H1 (cell line): ENCODE measurements around the gene GZMM. TPM values are rescaled to one million over a fixed set of nuclear protein-coding genes. Genes with fewer than 3 reads are reported as not detected.
A peak's percentile ranks its signal among the peaks of the same experiment; 100 is the strongest.

Experiments
- CTCF ChIA-PET: fragments of 300-600 bp; sonication (Branson Sonifier 250); formaldehyde crosslinking; loops from one replicate; lab custom pipeline; 2021; ENCODE audit not compliant: partially characterized antibody; lab: Charles Lee
- POLR2A ChIA-PET: fragments of 300-600 bp; sonication (Branson Sonifier 250); formaldehyde crosslinking; loops from one replicate; lab custom pipeline; 2021; ENCODE audit warnings: inconsistent platforms; ENCODE audit not compliant: partially characterized antibody; lab: Charles Lee
- DNase-seq, 2 experiments: peaks; one replicate each; pipeline versions ENCODE4 v3.0.0 to v3.0.0-alpha.2; 2010 to 2022; ENCODE audit warnings: low spot score in 2 of 2, low read depth in 1 of 2, mixed read lengths in 1 of 2
- FAIRE-seq: peaks from 2 replicates; lab custom pipeline; 2011; peaks lifted over from hg19 to GRCh38; lab: Jason Lieb, UNC
- H2AFZ ChIP-seq: 2 replicates; pipeline ENCODE4 v1.8.1; 2012; ENCODE audit warnings: low read length, inconsistent platforms
- H2AK5ac ChIP-seq: 2 replicates; pipeline ENCODE4 v1.6.1; 2013; ENCODE audit warnings: low read depth, low read length
- H2BK120ac ChIP-seq: replicated peaks from 2 replicates; pipeline ENCODE3; 2013; ENCODE audit warnings: low read depth, low read length, inconsistent platforms
- H2BK12ac ChIP-seq: 2 replicates; pipeline ENCODE4 v1.6.1; 2013; ENCODE audit warnings: low read depth, low read length
- H2BK15ac ChIP-seq: 2 replicates; pipeline ENCODE4 v1.6.1; 2013; ENCODE audit warnings: low read length
- H2BK20ac ChIP-seq: 2 replicates; pipeline ENCODE4 v1.6.1; 2013; ENCODE audit warnings: low read length
- H2BK5ac ChIP-seq: 2 replicates; pipeline ENCODE4 v1.6.1; 2013; ENCODE audit warnings: low read depth, low read length
- H3K14ac ChIP-seq: 2 replicates; pipeline ENCODE4 v1.6.1; 2013; ENCODE audit warnings: inconsistent platforms; ENCODE audit not compliant: insufficient read length
- H3K18ac ChIP-seq: 2 replicates; pipeline ENCODE4 v1.6.1; 2013; ENCODE audit warnings: low read length; ENCODE audit errors: extremely low read depth
- H3K23ac ChIP-seq: 2 replicates; pipeline ENCODE4 v1.6.1; 2013; ENCODE audit warnings: inconsistent platforms; ENCODE audit not compliant: insufficient read length
- H3K23me2 ChIP-seq: 2 replicates; pipeline ENCODE4 v1.6.1; 2013; ENCODE audit warnings: low read depth, low read length
- H3K27ac ChIP-seq: 2 replicates; pipeline ENCODE4 v1.6.1; 2011; ENCODE audit warnings: low read depth, low read length, inconsistent platforms
- H3K27me3 ChIP-seq, 4 experiments: replicated peaks in 1 of 4; 1 replicate in 1 of 4; 2 replicates in 3 of 4; pipeline versions ENCODE4 v1.6.1 to v1.8.1; 2011 to 2013; ENCODE audit warnings: low read length in 3 of 4, mild to moderate bottlenecking in 3 of 4, inconsistent platforms in 2 of 4, mixed read lengths in 2 of 4, moderate library complexity in 1 of 4; ENCODE audit not compliant: control insufficient read depth in 3 of 4, insufficient read depth in 3 of 4; ENCODE audit errors: extremely low read depth in 1 of 4
- H3K36me3 ChIP-seq, 4 experiments: 2 replicates each; pipeline versions ENCODE4 v1.6.1 to v1.8.1; 2011 to 2013; ENCODE audit warnings: mild to moderate bottlenecking in 4 of 4, low read length in 3 of 4, moderate library complexity in 2 of 4, control low read depth in 1 of 4, inconsistent platforms in 1 of 4; ENCODE audit not compliant: insufficient read depth in 4 of 4, control insufficient read depth in 2 of 4
- H3K4ac ChIP-seq: replicated peaks from 2 replicates; pipeline ENCODE3; 2013; ENCODE audit warnings: low read length, low read depth, mixed read lengths, inconsistent platforms; ENCODE audit not compliant: insufficient read length
- H3K4me1 ChIP-seq, 4 experiments: replicated peaks in 1 of 4; 1 replicate in 1 of 4; 2 replicates in 3 of 4; pipeline versions ENCODE4 v1.6.1 to v1.8.1; 2011 to 2013; ENCODE audit warnings: low read length in 3 of 4, inconsistent platforms in 2 of 4, mixed read lengths in 1 of 4; ENCODE audit not compliant: insufficient read depth in 4 of 4, control insufficient read depth in 3 of 4
- H3K4me2 ChIP-seq, 2 experiments: 2 replicates each; pipeline versions ENCODE4 v1.6.1 to v1.8.1; 2011 to 2013; ENCODE audit warnings: low read depth in 2 of 2, low read length in 2 of 2, control low read depth in 1 of 2, inconsistent platforms in 1 of 2, mild to moderate bottlenecking in 1 of 2; ENCODE audit not compliant: insufficient read depth in 1 of 2
- H3K4me3 ChIP-seq, 4 experiments: fragments of 200-600, 300-600 bp in 1 of 4; sonication (generic), shearing (Covaris generic), sonication (Bioruptor Twin) in 1 of 4; 2 replicates each; pipeline versions ENCODE4 v1.5.1 to v1.8.1; 2011 to 2016; ENCODE audit warnings: low read length in 4 of 4, low read depth in 3 of 4, control low read depth in 2 of 4, inconsistent platforms in 2 of 4, mild to moderate bottlenecking in 2 of 4, mixed read lengths in 1 of 4, moderate library complexity in 1 of 4; ENCODE audit not compliant: insufficient read depth in 2 of 4; ENCODE audit errors: extremely low read depth in 1 of 4
- H3K56ac ChIP-seq: replicated peaks from 2 replicates; pipeline ENCODE3; 2013; ENCODE audit warnings: low read depth, mild to moderate bottlenecking, mixed read lengths, low read length, inconsistent platforms; ENCODE audit not compliant: insufficient read length
- H3K79me1 ChIP-seq: 2 replicates; pipeline ENCODE4 v1.6.1; 2013; ENCODE audit warnings: low read depth, low read length, control low read depth
- H3K79me2 ChIP-seq, 2 experiments: 2 replicates each; pipeline versions ENCODE4 v1.6.1 to v1.8.1; 2012 to 2013; ENCODE audit warnings: low read length in 2 of 2, mild to moderate bottlenecking in 2 of 2, inconsistent platforms in 1 of 2; ENCODE audit not compliant: insufficient read depth in 2 of 2, control insufficient read depth in 1 of 2
- H3K9ac ChIP-seq, 4 experiments: replicated peaks in 1 of 4; 1 replicate in 1 of 4; 2 replicates in 3 of 4; pipeline versions ENCODE4 v1.6.1 to v1.8.1; 2011 to 2013; ENCODE audit warnings: low read depth in 3 of 4, low read length in 3 of 4, control low read depth in 2 of 4, mild to moderate bottlenecking in 2 of 4, moderate library complexity in 2 of 4, inconsistent platforms in 1 of 4; ENCODE audit errors: extremely low read depth in 1 of 4
- H3K9me3 ChIP-seq, 2 experiments: 2 replicates each; pipeline versions ENCODE4 v1.6.1 to v1.8.1; 2012 to 2013; ENCODE audit warnings: mild to moderate bottlenecking in 2 of 2, moderate library complexity in 2 of 2, control low read depth in 1 of 2, inconsistent platforms in 1 of 2, low read depth in 1 of 2, low read length in 1 of 2, mixed read lengths in 1 of 2; ENCODE audit not compliant: insufficient read depth in 2 of 2
- H4K20me1 ChIP-seq, 2 experiments: replicated peaks in 1 of 2; 2 replicates each; pipeline versions ENCODE3 to v1.8.1; 2011 to 2013; ENCODE audit warnings: inconsistent platforms in 2 of 2, low read length in 2 of 2, mild to moderate bottlenecking in 1 of 2; ENCODE audit not compliant: insufficient read depth in 2 of 2, control insufficient read depth in 1 of 2
- H4K5ac ChIP-seq: 2 replicates; pipeline ENCODE4 v1.6.1; 2013; ENCODE audit warnings: low read length, low read depth, mixed read lengths, inconsistent platforms; ENCODE audit not compliant: insufficient read length
- H4K8ac ChIP-seq: 2 replicates; pipeline ENCODE4 v1.8.0; 2013; ENCODE audit warnings: mild to moderate bottlenecking, moderate library complexity, low read length, inconsistent platforms; ENCODE audit not compliant: insufficient read depth; ENCODE audit errors: extremely low read depth
- H4K91ac ChIP-seq: replicated peaks from 2 replicates; pipeline ENCODE3; 2013; ENCODE audit warnings: low read length, mixed read lengths, inconsistent platforms; ENCODE audit not compliant: insufficient read length
- POLR2AphosphoS5 ChIP-seq: IDR thresholded peaks from 2 replicates; pipeline ENCODE4 v1.6.1; 2011; ENCODE audit warnings: low read depth, low read length
- RNF2 ChIP-seq: fragments of 200-900, 300-1000 bp; sonication (generic); IDR thresholded peaks from 2 replicates; pipeline ENCODE4 v1.7.1; 2016; ENCODE audit warnings: borderline replicate concordance, low read depth, mild to moderate bottlenecking, antibody characterized with exemption, low read length; ENCODE audit not compliant: poor library complexity, severe bottlenecking; ENCODE audit errors: missing control alignments
- SIX5 ChIP-seq: IDR thresholded peaks from 2 replicates; pipeline ENCODE4 v1.6.1; 2011; ENCODE audit warnings: mild to moderate bottlenecking, low read depth, low read length
- SP1 ChIP-seq: IDR thresholded peaks from 2 replicates; pipeline ENCODE4 v1.6.1; 2011; ENCODE audit warnings: low read depth, low read length
- WGBS, 2 experiments: shearing (Covaris generic) in 1 of 2; methylation state at CpG; one replicate each; pipeline versions ENCODE4 v1.1.6 to v1.1.7; 2013 to 2015; ENCODE audit warnings: low lambda C conversion rate in 2 of 2, mixed read lengths in 2 of 2, inconsistent platforms in 1 of 2, low coverage in 1 of 2, missing lambda C conversion rate in 1 of 2; ENCODE audit not compliant: insufficient replicate concordance in 2 of 2, insufficient coverage in 1 of 2, insufficient read length in 1 of 2; ENCODE audit errors: extremely low coverage in 1 of 2, missing lambda C conversion rate in 1 of 2; 5-methylcytosine and 5-hydroxymethylcytosine counted together
- polyA plus RNA-seq, 7 experiments: library from polyadenylated mRNA; depleted of rRNA in 3 of 7; stranded (reverse) in 5 of 7; unstranded in 2 of 7; fragments of >200 nt in 5 of 7; fragments of 200-250 nt in 2 of 7; gene quantifications; 1 replicate in 5 of 7; 2 replicates in 1 of 7; 4 replicates in 1 of 7; pipeline versions ENCODE4 v1.2.1 to v1.2.3, GENCODE V29; 2011 to 2013; ENCODE audit warnings: missing spikeins in 2 of 7, mixed read lengths in 2 of 7
- total RNA-seq: library from RNA; stranded (reverse); fragmentation: NEBNext Ultra II Directional; extraction: Animal tissue kit (Norgen Biotek cat#: 25700); gene quantifications from 2 replicates; pipeline ENCODE4 v1.2.1, GENCODE V29; 2021

Gene GZMM
- total and polyA plus RNA-seq, 2 of the 8 experiments (the other 6 are each of a cell fraction or from before 2014, with no cell fraction given), result 0.09 to 0.32 TPM

DNA sequence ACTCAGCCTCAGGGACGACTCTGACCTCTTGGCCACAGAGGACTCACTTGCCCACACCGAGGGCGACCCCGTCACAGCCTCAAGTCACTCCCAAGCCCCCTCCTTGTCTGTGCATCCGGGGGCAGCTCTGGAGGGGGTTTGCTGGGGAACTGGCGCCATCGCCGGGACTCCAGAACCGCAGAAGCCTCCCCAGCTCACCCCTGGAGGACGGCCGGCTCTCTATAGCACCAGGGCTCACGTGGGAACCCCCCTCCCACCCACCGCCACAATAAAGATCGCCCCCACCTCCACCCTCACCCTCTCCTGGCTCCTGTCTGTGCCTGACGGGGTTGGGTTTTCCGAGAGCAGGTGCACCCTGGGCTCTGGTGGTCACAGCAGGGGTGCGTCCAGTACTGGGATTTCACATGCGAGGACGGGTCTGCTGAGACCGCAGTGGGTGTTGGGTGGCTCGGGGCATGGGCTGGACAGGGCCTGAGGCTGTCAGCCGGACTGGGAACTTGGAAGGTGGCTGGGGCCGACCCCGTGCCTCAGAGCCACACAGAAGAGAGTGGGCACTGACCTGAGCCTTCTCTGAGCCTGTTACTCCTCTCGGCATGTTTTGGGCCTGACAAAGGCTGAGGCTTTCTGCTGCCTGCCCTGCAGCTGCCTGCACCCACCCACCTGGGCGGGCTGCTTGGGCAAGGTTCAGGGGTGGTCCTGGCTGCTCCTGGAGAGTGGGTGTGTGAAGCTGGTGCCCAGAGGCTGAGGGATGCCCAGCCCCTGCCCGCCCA, 39.5 kb downstream of the GZMM start:
- no peak overlapping the region for H2AK5ac ChIP-seq
- no peak overlapping the region for H2AFZ ChIP-seq
- peaks cover under 1 to 2% (median 2%) of the 10 kb centered on the region in 4 experiments; a peak in 6 of 7 replicates for H3K27me3 ChIP-seq
- H3K56ac ChIP-seq, result no peak overlapping the region
- H3K9ac ChIP-seq, result no peak overlapping the region
- H3K27ac ChIP-seq, result 0 out of 2 replicates have a peak overlapping the region, but pooled peaks have one; percentile 19
- no peak overlapping the region for H4K5ac ChIP-seq
- H3K79me1 ChIP-seq, result peaks cover 6% of the 10 kb centered on the region
- no peak overlapping the region for H2BK120ac ChIP-seq
- no peak overlapping the region for H3K23ac ChIP-seq
- no peak overlapping the region for H4K91ac ChIP-seq
- H3K4me2 ChIP-seq, result no peak overlapping the region
- H3K79me2 ChIP-seq, result peaks cover under 1 to 22% of the 10 kb centered on the region in 2 experiments; a peak in 3 of 4 replicates
- no peak overlapping the region for H2BK5ac ChIP-seq
- no peak overlapping the region for H2BK20ac ChIP-seq
- DNase-seq (no peak), FAIRE-seq (no peak)
- 0 out of 2 replicates have a peak, but pooled peaks cover 2% of the 10 kb centered on the region for H3K23me2 ChIP-seq
- H3K18ac ChIP-seq, result no peak overlapping the region
- no peak overlapping the region for H3K4me3 ChIP-seq
- no peak overlapping the region for H3K4ac ChIP-seq
- H3K4me1 ChIP-seq, result peaks cover 0 to 8% (median 4%) of the 10 kb centered on the region in 4 experiments; a peak in 4 of 7 replicates
- CTCF ChIA-PET, result interaction anchor here (0.8 to 4.7 kb wide), 16 partner anchors 8 to 151 kb away, joined by 3 to 51 read pairs (median 4); no protein-coding TSS in a partner anchor
- no peak overlapping the region for H2BK15ac ChIP-seq
- POLR2A ChIA-PET, result interaction anchor here (0.8 to 6.3 kb wide), 16 partner anchors 7 to 444 kb away, joined by 3 to 78 read pairs (median 4); partner anchors contain the start of genes BSG, CDC34 and GZMM
- TF ChIP-seq POLR2AphosphoS5 (peak; percentile 77), SIX5 (peak; percentile 9; the same call in 1 of the 2 replicates), RNF2 (no peak), SP1 (peak; percentile 33; the same call in 1 of the 2 replicates)
- no peak overlapping the region for H2BK12ac ChIP-seq
- H4K8ac ChIP-seq, result 0 out of 2 replicates have a peak overlapping the region, but pooled peaks have one; percentile 38
- no peak overlapping the region for H3K14ac ChIP-seq
- peaks cover 9 to 37% (median 26%) of the 10 kb centered on the region in 4 experiments; a peak in 6 of 8 replicates for H3K36me3 ChIP-seq
- 94% methylated on average over 22 of the region's 27 CpGs; no CpG with 5 or more reads in 1 of the 2 experiments for WGBS, 2 experiments
- H4K20me1 ChIP-seq, result peaks cover 21 to 30% of the 10 kb centered on the region in 2 experiments
- H3K9me3 ChIP-seq, result no peaks in the 10 kb centered on the region
